NCI-H128 (cell line): Measurements from ENCODE around the gene ITPR1.
"Not testable (repeated sequence)": the region's sequence is repeated elsewhere in the genome, so short reads cannot be mapped to it uniquely, and the experiment has no call there.

Experiments
- DNase-seq: peaks from one replicate; lab custom pipeline; 2025; ENCODE audit not compliant: unreplicated experiment; lab: John Stamatoyannopoulos, UW

The ITPR1 gene

GRCh38 chr3:4588466-4588865, 95.3 kb downstream of the ITPR1 start:
- no peak for DNase-seq

GRCh38 chr3:4589475-4590097, 96.4 kb downstream of the ITPR1 start:
- no peak for DNase-seq

GRCh38 chr3:4590849-4591248, 97.7 kb downstream of the ITPR1 start:
- DNase-seq, result not testable (repeated sequence)

- no peak for DNase-seq
These were observed 98.5 kb downstream of the ITPR1 start for GRCh38 chr3:4591669-4592068.

GRCh38 chr3:4593014-4593413, 99.9 kb downstream of the ITPR1 start:
- DNase-seq, result no peak

GRCh38 chr3:4595710-4596113, 102.6 kb downstream of the ITPR1 start:
- DNase-seq, result no peak

GRCh38 chr3:4596612-4597011, 103.5 kb downstream of the ITPR1 start:
- no peak for DNase-seq

- no peak for DNase-seq
These were observed 104.2 kb downstream of the ITPR1 start for GRCh38 chr3:4597208-4597985.

- not testable (repeated sequence) for DNase-seq
These were observed 105.1 kb downstream of the ITPR1 start for GRCh38 chr3:4598232-4598631.

- DNase-seq, result no peak
These were observed 106.5 kb downstream of the ITPR1 start for GRCh38 chr3:4599612-4600011.

GRCh38 chr3:4600493-4600892, 107.3 kb downstream of the ITPR1 start:
- no peak for DNase-seq

GRCh38 chr3:4601892-4602291, 108.7 kb downstream of the ITPR1 start:
- DNase-seq, result no peak

- DNase-seq, result no peak
These were observed 111.5 kb downstream of the ITPR1 start for GRCh38 chr3:4604693-4605092.

- DNase-seq, result no peak
These were observed 113.8 kb downstream of the ITPR1 start for GRCh38 chr3:4606911-4607310.

GRCh38 chr3:4613366-4613765, 120.2 kb downstream of the ITPR1 start:
- DNase-seq, result no peak

- DNase-seq, result no peak
These were observed 120.9 kb downstream of the ITPR1 start for GRCh38 chr3:4614070-4614469.

- no peak for DNase-seq
These were observed 121.8 kb downstream of the ITPR1 start for GRCh38 chr3:4614927-4615326.

GRCh38 chr3:4615750-4616149, 122.6 kb downstream of the ITPR1 start:
- no peak for DNase-seq

- DNase-seq, result no peak
These were observed 130.4 kb downstream of the ITPR1 start for GRCh38 chr3:4623421-4623999.

- DNase-seq, result no peak
These were observed 134.7 kb downstream of the ITPR1 start for GRCh38 chr3:4627651-4628375.

GRCh38 chr3:4629095-4630007, 136.2 kb downstream of the ITPR1 start:
- no peak for DNase-seq
